Erythroblast (primary cell): ENCODE measurements around the gene HUNK.

ENCODE experiments used
- GATA1 ChIP-seq: IDR thresholded peaks from 2 replicates; pipeline ENCODE4 v1.6.1; 2011; ENCODE audit warnings: low read depth, mild to moderate bottlenecking, control low read depth, low read length, moderate library complexity
- POLR2A ChIP-seq: IDR thresholded peaks from 2 replicates; pipeline ENCODE4 v1.6.1; 2011; ENCODE audit warnings: mild to moderate bottlenecking, low read length

DNA sequence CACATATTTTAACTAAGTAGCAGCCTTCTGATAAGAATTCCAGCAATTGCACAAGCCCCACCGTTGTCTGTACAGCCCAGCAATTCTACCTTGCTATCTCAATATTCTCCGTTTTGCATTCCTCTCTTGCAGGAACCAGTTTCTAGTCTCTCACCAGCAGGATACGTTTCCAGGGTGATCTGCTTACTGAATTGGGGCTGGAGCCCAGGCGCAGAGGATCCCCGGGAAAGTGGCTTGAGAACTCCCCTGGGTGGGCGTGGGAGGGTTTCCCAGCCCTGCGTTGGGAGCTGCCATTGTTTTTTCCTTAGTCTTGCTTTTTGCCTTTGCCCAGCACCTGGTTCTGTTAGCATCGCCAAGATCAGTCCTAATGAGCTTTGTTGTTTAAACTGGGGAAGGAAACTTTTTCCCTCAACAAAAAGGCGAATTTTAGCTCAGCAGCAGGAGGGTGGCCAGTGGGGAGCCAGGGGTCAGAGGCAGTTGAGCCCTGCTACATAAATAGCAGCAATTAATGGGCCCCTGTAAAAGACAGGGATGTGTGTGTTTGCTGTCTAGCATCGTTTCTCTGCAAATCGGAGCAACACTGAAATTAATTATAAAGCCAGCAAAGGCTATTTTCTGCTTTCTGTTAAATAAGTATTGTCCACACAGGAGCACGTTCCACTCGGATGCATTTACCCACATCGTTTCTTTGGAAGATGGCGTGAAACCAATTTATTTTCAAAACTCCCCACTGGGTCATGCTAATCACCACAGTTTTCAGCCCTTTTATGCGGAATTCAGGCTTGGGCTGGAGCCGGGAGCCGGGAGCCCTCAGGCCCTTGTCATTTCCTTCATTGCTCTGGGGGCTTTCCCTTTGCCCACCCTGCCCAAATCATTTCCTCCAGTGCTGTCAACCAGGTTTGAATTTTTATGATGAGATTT lies 36.6 kb downstream of the HUNK start:
- TF ChIP-seq POLR2A (no peak), GATA1 (no peak)
